T-helper 22 cell (primary cell): ENCODE data around the gene NR2C1.
"Not testable (repeated sequence)": the region's sequence is repeated elsewhere in the genome, so short reads cannot be mapped to it uniquely, and the experiment has no call there.

Experiments
- DNase-seq: peaks from one replicate; pipeline ENCODE4 v3.0.0-alpha.2; 2020; ENCODE audit warnings: low read depth

NR2C1 gene

GRCh38 chr12:95072900-95073697 is at the start of gene NR2C1:
Gene NR2C1 (minus strand): TSS chr12:95073618. CDS start chr12:95067384, 6,234 bp downstream.
- peak; percentile 90 for DNase-seq

GRCh38 chr12:95118788-95119179 is 45.4 kb upstream of the NR2C1 start:
- no peak for DNase-seq

GRCh38 chr12:95118138-95118787 is 44.8 kb upstream of the NR2C1 start:
- no peak for DNase-seq

- DNase-seq: peak; percentile 11
Observed at GRCh38 chr12:95117178-95117599, 43.8 kb upstream of the NR2C1 start.

- no peak for DNase-seq
Observed at GRCh38 chr12:95116773-95117172, 43.4 kb upstream of the NR2C1 start.

- DNase-seq: no peak
Observed at GRCh38 chr12:95116341-95116740, 42.9 kb upstream of the NR2C1 start.

- DNase-seq: no peak
Observed at GRCh38 chr12:95115641-95116040, 42.2 kb upstream of the NR2C1 start.

- no peak for DNase-seq
Observed at GRCh38 chr12:95114766-95115405, 41.5 kb upstream of the NR2C1 start.

GRCh38 chr12:95107362-95107761 is 33.9 kb upstream of the NR2C1 start:
- no peak for DNase-seq

- no peak for DNase-seq
Observed at GRCh38 chr12:95105540-95105939, 32.1 kb upstream of the NR2C1 start.

- no peak for DNase-seq
Observed at GRCh38 chr12:95104919-95105452, 31.6 kb upstream of the NR2C1 start.

GRCh38 chr12:95102916-95103671 is 29.7 kb upstream of the NR2C1 start:
- DNase-seq: no peak

- not testable (repeated sequence) for DNase-seq
Observed at GRCh38 chr12:95101957-95102356, 28.5 kb upstream of the NR2C1 start.

- DNase-seq: no peak
Observed at GRCh38 chr12:95100264-95101190, 27.1 kb upstream of the NR2C1 start.

- no peak for DNase-seq
Observed at GRCh38 chr12:95099270-95099790, 25.9 kb upstream of the NR2C1 start.

- no peak for DNase-seq
Observed at GRCh38 chr12:95096852-95097251, 23.4 kb upstream of the NR2C1 start.

- no peak for DNase-seq
Observed at GRCh38 chr12:95096378-95096777, 23.0 kb upstream of the NR2C1 start.

- not testable (repeated sequence) for DNase-seq
Observed at GRCh38 chr12:95095866-95096265, 22.4 kb upstream of the NR2C1 start.

- DNase-seq: no peak
Observed at GRCh38 chr12:95089462-95089861, 16.0 kb upstream of the NR2C1 start.

GRCh38 chr12:95088379-95088778 is 15.0 kb upstream of the NR2C1 start:
- DNase-seq: no peak

- DNase-seq: no peak
Observed at GRCh38 chr12:95085612-95086011, 12.2 kb upstream of the NR2C1 start.
